ENCODE measurements around the gene ENPP1. TPM values are rescaled to one million over a fixed set of nuclear protein-coding genes. Genes with fewer than 3 reads are reported as not detected.

ENPP1 gene
- total RNA-seq, 1 experiment from 2014 or later: 6.5 TPM

DNA sequence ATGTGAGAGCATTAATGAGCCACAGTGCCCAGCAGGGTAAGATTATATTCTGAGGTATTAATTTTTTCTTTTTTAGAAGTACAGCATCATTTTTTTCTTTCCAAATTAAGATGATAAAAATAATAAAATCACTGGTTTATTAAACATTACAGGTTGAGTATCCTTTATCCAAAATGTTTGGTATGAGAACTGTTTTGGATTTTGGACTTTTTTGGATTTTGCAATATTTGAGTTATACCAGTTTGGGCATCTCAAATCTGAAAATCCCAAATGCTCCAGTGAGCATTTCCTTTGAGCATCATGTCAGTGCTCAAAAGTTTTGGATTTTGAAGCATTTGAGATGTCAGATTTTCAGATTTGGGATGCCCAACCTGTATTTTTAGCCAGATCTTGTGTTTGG, 44.4 kb downstream of the ENPP1 start:
- ChIA-PET POLR2A (no interaction called here), CTCF (no interaction called here), RAD21 (ENCODE audit: low non-redundant PET in 1 of 2, low total read pairs in 2 of 2, uncharacterized antibody in 2 of 2, unreplicated experiment in 2 of 2) (no interaction called here)
- TF ChIP-seq FOSL1 (IDR thresholded peaks at IDR 0.05; ENCODE audit: low read depth) (no peak), CEBPB (IDR thresholded peaks at IDR 0.05; ENCODE audit: low read depth) (no peak), ZBTB33 (IDR thresholded peaks at IDR 0.05; ENCODE audit: extremely low read depth, insufficient replicate concordance, low read length) (no peak), TCF7L2 (IDR thresholded peaks at IDR 0.05; ENCODE audit: borderline replicate concordance, extremely low read depth, insufficient read depth, insufficient read length) (no peak), JUND (IDR thresholded peaks at IDR 0.05) (no peak), SIN3A (IDR thresholded peaks at IDR 0.05; ENCODE audit: low read depth) (no peak), YY1 (IDR thresholded peaks at IDR 0.05; ENCODE audit: extremely low read depth, insufficient replicate concordance, low read depth, low read length) (no peak), MAX (IDR thresholded peaks at IDR 0.05) (no peak), CBX3 (IDR thresholded peaks at IDR 0.05; ENCODE audit: low read depth) (no peak), SP1 (IDR thresholded peaks at IDR 0.05; ENCODE audit: low read depth) (no peak), EZH2phosphoT487 (IDR thresholded peaks at IDR 0.05; ENCODE audit: borderline replicate concordance) (no peak)
- TF ChIP-seq, protein P1, sequence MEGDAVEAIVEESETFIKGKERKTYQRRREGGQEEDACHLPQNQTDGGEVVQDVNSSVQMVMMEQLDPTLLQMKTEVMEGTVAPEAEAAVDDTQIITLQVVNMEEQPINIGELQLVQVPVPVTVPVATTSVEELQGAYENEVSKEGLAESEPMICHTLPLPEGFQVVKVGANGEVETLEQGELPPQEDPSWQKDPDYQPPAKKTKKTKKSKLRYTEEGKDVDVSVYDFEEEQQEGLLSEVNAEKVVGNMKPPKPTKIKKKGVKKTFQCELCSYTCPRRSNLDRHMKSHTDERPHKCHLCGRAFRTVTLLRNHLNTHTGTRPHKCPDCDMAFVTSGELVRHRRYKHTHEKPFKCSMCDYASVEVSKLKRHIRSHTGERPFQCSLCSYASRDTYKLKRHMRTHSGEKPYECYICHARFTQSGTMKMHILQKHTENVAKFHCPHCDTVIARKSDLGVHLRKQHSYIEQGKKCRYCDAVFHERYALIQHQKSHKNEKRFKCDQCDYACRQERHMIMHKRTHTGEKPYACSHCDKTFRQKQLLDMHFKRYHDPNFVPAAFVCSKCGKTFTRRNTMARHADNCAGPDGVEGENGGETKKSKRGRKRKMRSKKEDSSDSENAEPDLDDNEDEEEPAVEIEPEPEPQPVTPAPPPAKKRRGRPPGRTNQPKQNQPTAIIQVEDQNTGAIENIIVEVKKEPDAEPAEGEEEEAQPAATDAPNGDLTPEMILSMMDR (IDR thresholded peaks at IDR 0.05 in 2 of 3, conservative IDR thresholded peaks at IDR 0.05 in 1 of 3; ENCODE audit: borderline replicate concordance in 1 of 3, insufficient read depth in 1 of 3, low read depth in 2 of 3, low read length in 2 of 3): no peak
- ATAC-seq (no peak), DNase-seq (ENCODE audit: low read depth, low spot score) (no peak)
- no peak overlapping the region for H2AFZ ChIP-seq (ENCODE audit: low read depth, low read length, poor library complexity, severe bottlenecking)
- no peaks in the 10 kb centered on the region for H3K79me2 ChIP-seq (ENCODE audit: insufficient read depth, low read length)
- no peak overlapping the region for H3K4me2 ChIP-seq (ENCODE audit: low read length)
- intact Hi-C loops (cut with micrococcal nuclease): no loop called here
- no peaks in the 10 kb centered on the region for H3K27me3 ChIP-seq (ENCODE audit: insufficient read depth, low read length)
- no peaks in the 10 kb centered on the region for H3K36me3 ChIP-seq (ENCODE audit: control insufficient read depth in 1 of 2, insufficient read depth in 2 of 2, low read length in 2 of 2)
- no peaks in the 10 kb centered on the region for H3K9me2 ChIP-seq (ENCODE audit: insufficient read depth)
- no peaks in the 10 kb centered on the region for H4K20me1 ChIP-seq (ENCODE audit: insufficient read depth)
- H3K4me1 ChIP-seq (ENCODE audit: control insufficient read depth in 1 of 2, insufficient read depth in 2 of 2, low read length in 2 of 2): no peaks in the 10 kb centered on the region
- no peak overlapping the region for H3K27ac ChIP-seq (ENCODE audit: low read depth, low read length)
- H3K9ac ChIP-seq (ENCODE audit: low read length): no peak overlapping the region
- no peaks in the 10 kb centered on the region for H3K9me3 ChIP-seq (ENCODE audit: control insufficient read depth in 1 of 2, insufficient read depth in 1 of 2, low read depth in 1 of 2, low read length in 2 of 2)
- no TSS peak for BruUV-seq (replicated peaks)
- no peak overlapping the region for H3K4me3 ChIP-seq (replicated peaks in 1 of 2; ENCODE audit: low read depth in 1 of 2, low read length in 2 of 2)

Measured in HCT116 (cell line).